GM18909 (cell line): Measurements from ENCODE around the gene SPANXC.
"Not testable (repeated sequence)": the region's sequence is repeated elsewhere in the genome, so short reads cannot be mapped to it uniquely, and the experiment has no call there.

Experiments used
- ATAC-seq: cut with Tn5 transposase; IDR thresholded peaks from one replicate; pipeline ENCODE4 v1.9.1; 2021; ENCODE audit warnings: mild to moderate bottlenecking; ENCODE audit not compliant: unreplicated experiment, poor library complexity

Gene SPANXC

GRCh38 chrX:141242417-141242816 lies at the start of gene SPANXC:
SPANXC (minus strand) TSS chrX:141242517; CDS start chrX:141242457, 60 bp downstream.
- not testable (repeated sequence) for ATAC-seq

GRCh38 chrX:141279476-141279875 lies 37.2 kb upstream of the SPANXC start:
- ATAC-seq: no peak

- peak; percentile 68 for ATAC-seq
Observed at GRCh38 chrX:141278306-141278705, 36.0 kb upstream of the SPANXC start.

GRCh38 chrX:141258080-141258479 lies 15.8 kb upstream of the SPANXC start:
- ATAC-seq: no peak

- no peak for ATAC-seq
Observed at GRCh38 chrX:141221611-141222010, 20.7 kb downstream of the SPANXC start.

- ATAC-seq: no peak
Observed at GRCh38 chrX:141220342-141221008, 21.8 kb downstream of the SPANXC start.

GRCh38 chrX:141214196-141214595 lies 28.1 kb downstream of the SPANXC start:
- no peak for ATAC-seq

- ATAC-seq: no peak
Observed at GRCh38 chrX:141201962-141202361, 40.4 kb downstream of the SPANXC start.
